Peyer's patch (tissue), 4 donors: ENCODE results near the gene NOXA1.

Experiments
- POLR2A ChIP-seq, 2 donors: fragments of 450-650 bp; IDR thresholded peaks; one replicate each; pipeline ENCODE4 v1.5.1; 2017; ENCODE audit warnings: antibody characterized with exemption in 2 of 2, mild to moderate bottlenecking in 2 of 2, moderate library complexity in 2 of 2
- TF ChIP-seq, protein P1 (sequence below), 6 experiments: fragments of 450-650 bp in 4 of 6; fragments of 200-600 bp in 2 of 6; sonication (generic) in 1 of 6; IDR thresholded peaks; one replicate each; pipeline ENCODE4 v1.5.1; 2017 to 2019; ENCODE audit warnings: antibody characterized with exemption in 6 of 6, mild to moderate bottlenecking in 3 of 6, moderate library complexity in 1 of 6

GRCh38 chr9:137462986-137463930 is 40.1 kb downstream of the NOXA1 start:
- TF ChIP-seq, protein P1, sequence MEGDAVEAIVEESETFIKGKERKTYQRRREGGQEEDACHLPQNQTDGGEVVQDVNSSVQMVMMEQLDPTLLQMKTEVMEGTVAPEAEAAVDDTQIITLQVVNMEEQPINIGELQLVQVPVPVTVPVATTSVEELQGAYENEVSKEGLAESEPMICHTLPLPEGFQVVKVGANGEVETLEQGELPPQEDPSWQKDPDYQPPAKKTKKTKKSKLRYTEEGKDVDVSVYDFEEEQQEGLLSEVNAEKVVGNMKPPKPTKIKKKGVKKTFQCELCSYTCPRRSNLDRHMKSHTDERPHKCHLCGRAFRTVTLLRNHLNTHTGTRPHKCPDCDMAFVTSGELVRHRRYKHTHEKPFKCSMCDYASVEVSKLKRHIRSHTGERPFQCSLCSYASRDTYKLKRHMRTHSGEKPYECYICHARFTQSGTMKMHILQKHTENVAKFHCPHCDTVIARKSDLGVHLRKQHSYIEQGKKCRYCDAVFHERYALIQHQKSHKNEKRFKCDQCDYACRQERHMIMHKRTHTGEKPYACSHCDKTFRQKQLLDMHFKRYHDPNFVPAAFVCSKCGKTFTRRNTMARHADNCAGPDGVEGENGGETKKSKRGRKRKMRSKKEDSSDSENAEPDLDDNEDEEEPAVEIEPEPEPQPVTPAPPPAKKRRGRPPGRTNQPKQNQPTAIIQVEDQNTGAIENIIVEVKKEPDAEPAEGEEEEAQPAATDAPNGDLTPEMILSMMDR (IDR thresholded peaks at IDR 0.05): no peak
- TF ChIP-seq POLR2A (IDR thresholded peaks at IDR 0.05): no peak
